Natural killer cell (primary cell): Measurements from ENCODE around the gene ARHGEF12. TPM values are rescaled to one million over a fixed set of nuclear protein-coding genes. Genes with fewer than 3 reads are reported as not detected.

Experiments
- ATAC-seq, 3 donors: fragments of 150-1000 bp in 2 of 3; fragments of 200-7000 bp in 1 of 3; cut with Tn5 transposase; 1 replicate in 1 of 3; 2 replicates in 2 of 3; pipeline ENCODE4 v1.10.0; 2021; ENCODE audit warnings: mild to moderate bottlenecking in 2 of 3, moderate library complexity in 2 of 3
- DNase-seq, 2 donors: peaks; one replicate each; pipeline versions ENCODE4 v3.0.0 to v3.0.0-alpha.2; 2013 to 2021; ENCODE audit warnings: mixed read lengths in 1 of 2
- H3K27ac ChIP-seq: one replicate; pipeline ENCODE4 v1.5.1; 2013; ENCODE audit warnings: mild to moderate bottlenecking, low read length
- H3K27me3 ChIP-seq: one replicate; pipeline ENCODE4 v1.6.1; 2013; ENCODE audit warnings: low read length; ENCODE audit not compliant: control insufficient read depth, insufficient read depth
- H3K36me3 ChIP-seq: one replicate; pipeline ENCODE4 v1.6.1; 2013; ENCODE audit warnings: low read length; ENCODE audit not compliant: control insufficient read depth, insufficient read depth
- H3K4me1 ChIP-seq: one replicate; pipeline ENCODE4 v1.6.1; 2013; ENCODE audit warnings: low read length; ENCODE audit not compliant: control insufficient read depth, insufficient read depth
- H3K4me3 ChIP-seq: one replicate; pipeline ENCODE4 v1.5.1; 2013; ENCODE audit warnings: low read length
- H3K9me3 ChIP-seq: one replicate; pipeline ENCODE4 v1.6.1; 2013; ENCODE audit warnings: low read length; ENCODE audit not compliant: control insufficient read depth, insufficient read depth
- H3K27ac Mint-ChIP-seq, 2 donors: one replicate each; pipeline ENCODE4 v1.8.0; 2022; ENCODE audit warnings: mild to moderate bottlenecking in 2 of 2, mixed read lengths in 2 of 2, moderate library complexity in 1 of 2
- H3K27me3 Mint-ChIP-seq, 2 donors: one replicate each; pipeline ENCODE4 v1.8.0; 2022; ENCODE audit warnings: low read depth in 2 of 2, mixed read lengths in 2 of 2
- H3K36me3 Mint-ChIP-seq: one replicate; pipeline ENCODE4 v1.8.0; 2022; ENCODE audit warnings: mixed read lengths
- H3K4me1 Mint-ChIP-seq, 2 donors: one replicate each; pipeline ENCODE4 v1.8.0; 2022; ENCODE audit warnings: mixed read lengths in 2 of 2
- H3K4me3 Mint-ChIP-seq: one replicate; pipeline ENCODE4 v1.8.0; 2022; ENCODE audit warnings: mild to moderate bottlenecking, moderate library complexity, mixed read lengths
- H3K9me3 Mint-ChIP-seq, 2 donors: one replicate each; pipeline ENCODE4 v1.8.0; 2022; ENCODE audit warnings: mixed read lengths in 2 of 2
- CTCF ChIP-seq: fragments of 200-600 bp; IDR thresholded peaks from one replicate; pipeline ENCODE4 v1.8.0; 2022; ENCODE audit warnings: antibody characterized with exemption
- WGBS: methylation state at CpG from one replicate; pipeline ENCODE4 v1.1.7; 2013; ENCODE audit warnings: missing lambda C conversion rate; ENCODE audit not compliant: insufficient coverage; 5-methylcytosine and 5-hydroxymethylcytosine counted together
- intact Hi-C: fragments of 100-400 bp; cut with micrococcal nuclease; formaldehyde crosslinking; loops from one replicate; pipeline ENCODE4 v1.14.2; 2022
- total RNA-seq, 4 donors: library from RNA; stranded (reverse); fragments of 120-200 nt in 1 of 4; gene quantifications; one replicate each; pipeline versions ENCODE4 v1.2.3 to v1.2.4, GENCODE V29; 2013 to 2022

The ARHGEF12 gene
- total RNA-seq, 3 donors from 2014 or later (not counting 1 experiment from before 2014, with no cell fraction given): 38.4 to 52.3 (median 42.1) TPM

- peaks cover 9% of the 10 kb centered on the region for H3K36me3 Mint-ChIP-seq
- WGBS: 49% methylated on average over 5 of the region's 6 CpGs
- no peaks in the 10 kb centered on the region for H3K36me3 ChIP-seq
- no peaks in the 10 kb centered on the region for H3K9me3 Mint-ChIP-seq
- no peak for ATAC-seq
- H3K4me3 ChIP-seq: no peak overlapping the region
- H3K9me3 ChIP-seq: no peaks in the 10 kb centered on the region
- H3K27ac ChIP-seq: no peak overlapping the region
- intact Hi-C loops: loop anchor here (5.0 kb wide), 2 partner anchors 128 to 773 kb away; no protein-coding TSS in a partner anchor
- peaks cover 48% of the 10 kb centered on the region for H3K27me3 ChIP-seq
- H3K27ac Mint-ChIP-seq: no peak overlapping the region
- peaks cover 33 to 52% of the 10 kb centered on the region in 2 donors for H3K27me3 Mint-ChIP-seq
- DNase-seq: peak in 1 of 2 donors; percentile 27
- peak overlapping the region; percentile 60 for H3K4me3 Mint-ChIP-seq
- TF ChIP-seq CTCF: no peak
- peaks cover 30% of the 10 kb centered on the region for H3K4me1 ChIP-seq
- peaks cover 54 to 58% of the 10 kb centered on the region in 2 donors for H3K4me1 Mint-ChIP-seq
Observed at GRCh38 chr11:120339394-120339890, 3.2 kb downstream of the ARHGEF12 start.

- 77% methylated on average over 2 of the region's 2 CpGs for WGBS
- peaks cover 48% of the 10 kb centered on the region for H3K27me3 ChIP-seq
- H3K27me3 Mint-ChIP-seq: peaks cover 33 to 59% of the 10 kb centered on the region in 2 donors
Observed at GRCh38 chr11:120340529-120340928, 4.3 kb downstream of the ARHGEF12 start.

GRCh38 chr11:120342226-120342625 is 6.0 kb downstream of the ARHGEF12 start:
- no peak overlapping the region for H3K27ac Mint-ChIP-seq
- intact Hi-C loops: no loop called here
- no peaks in the 10 kb centered on the region for H3K9me3 Mint-ChIP-seq
- Histone ChIP-seq H3K27me3 (peaks cover 55% of the 10 kb centered on the region), H3K9me3 (no peaks in the 10 kb centered on the region), H3K4me1 (peaks cover 29% of the 10 kb centered on the region), H3K4me3 (no peak overlapping the region), H3K36me3 (no peaks in the 10 kb centered on the region), H3K27ac (no peak overlapping the region)
- TF ChIP-seq CTCF: no peak
- peaks cover 58 to 64% of the 10 kb centered on the region in 2 donors for H3K4me1 Mint-ChIP-seq
- peaks cover 9% of the 10 kb centered on the region for H3K36me3 Mint-ChIP-seq
- no peak overlapping the region for H3K4me3 Mint-ChIP-seq
- WGBS: 93% methylated on average over 3 of the region's 3 CpGs
- ATAC-seq (no peak), DNase-seq (no peak)
- peaks cover 35 to 67% of the 10 kb centered on the region in 2 donors for H3K27me3 Mint-ChIP-seq

More at GRCh38 chr11:120340529-120340928, 4.3 kb downstream of the ARHGEF12 start:
- peaks cover 53 to 59% of the 10 kb centered on the region in 2 donors for H3K4me1 Mint-ChIP-seq
- H3K36me3 Mint-ChIP-seq: peaks cover 9% of the 10 kb centered on the region
- Histone ChIP-seq H3K36me3 (no peaks in the 10 kb centered on the region), H3K4me1 (peaks cover 36% of the 10 kb centered on the region), H3K27ac (no peak overlapping the region), H3K9me3 (no peaks in the 10 kb centered on the region), H3K4me3 (no peak overlapping the region)
- H3K27ac Mint-ChIP-seq: no peak overlapping the region
- H3K9me3 Mint-ChIP-seq: no peaks in the 10 kb centered on the region
- DNase-seq (no peak), ATAC-seq (no peak)
- TF ChIP-seq CTCF: no peak
- no peak overlapping the region for H3K4me3 Mint-ChIP-seq
- intact Hi-C loops: no loop called here

- TF ChIP-seq CTCF: no peak
- Mint-ChIP-seq H3K4me1 (peaks cover 57 to 60% of the 10 kb centered on the region in 2 donors), H3K4me3 (no peak overlapping the region), H3K27ac (no peak overlapping the region), H3K27me3 (peaks cover 33 to 67% of the 10 kb centered on the region in 2 donors), H3K36me3 (peaks cover 9% of the 10 kb centered on the region), H3K9me3 (no peaks in the 10 kb centered on the region)
- Histone ChIP-seq H3K27ac (no peak overlapping the region), H3K9me3 (no peaks in the 10 kb centered on the region), H3K36me3 (no peaks in the 10 kb centered on the region), H3K4me1 (peaks cover 25% of the 10 kb centered on the region), H3K27me3 (peaks cover 59% of the 10 kb centered on the region), H3K4me3 (no peak overlapping the region)
- no peak for ATAC-seq
- intact Hi-C loops: no loop called here
- WGBS: no CpG with 5 or more reads among the region's 3 CpGs
- DNase-seq: no peak
Observed at GRCh38 chr11:120342678-120343077, 6.5 kb downstream of the ARHGEF12 start.
